HG02588 (cell line): ENCODE results near the gene CALR3.
"Not testable (repeated sequence)": the region's sequence is repeated elsewhere in the genome, so short reads cannot be mapped to it uniquely, and the experiment has no call there.

Experiments
- ATAC-seq: cut with Tn5 transposase; IDR thresholded peaks from one replicate; pipeline ENCODE4 v1.9.1; 2021; ENCODE audit warnings: mild to moderate bottlenecking, moderate library complexity; ENCODE audit not compliant: unreplicated experiment

CALR3 gene

GRCh38 chr19:16458391-16459341 lies 37.3 kb downstream of the CALR3 start:
- ATAC-seq: no peak

- no peak for ATAC-seq
Measured at GRCh38 chr19:16457954-16458331, 38.0 kb downstream of the CALR3 start.

GRCh38 chr19:16457195-16457953 lies 38.6 kb downstream of the CALR3 start:
- no peak for ATAC-seq

- no peak for ATAC-seq
Measured at GRCh38 chr19:16456652-16457194, 39.2 kb downstream of the CALR3 start.

GRCh38 chr19:16455489-16455888 lies 40.5 kb downstream of the CALR3 start:
- ATAC-seq: no peak

GRCh38 chr19:16454351-16454918 lies 41.5 kb downstream of the CALR3 start:
- no peak for ATAC-seq

DNA sequence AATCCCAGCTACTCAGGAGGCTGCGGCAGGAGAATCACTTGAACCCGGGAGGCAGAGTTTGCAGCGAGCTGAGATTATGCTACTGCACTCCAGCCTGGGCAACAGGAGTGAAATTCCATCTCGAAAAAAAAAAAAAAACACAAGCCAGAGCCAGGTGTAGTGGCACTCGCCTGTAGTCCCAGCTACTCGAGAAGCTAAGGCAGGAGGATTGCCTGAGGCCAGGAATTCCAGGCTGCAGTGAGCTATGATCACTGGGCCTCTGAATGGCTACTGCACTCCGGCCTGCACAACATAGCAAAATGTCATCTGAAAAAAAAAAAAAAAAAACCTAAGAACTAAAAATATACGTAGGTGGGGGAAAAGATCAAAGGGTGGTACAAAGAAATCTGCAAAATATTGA lies 43.6 kb downstream of the CALR3 start:
- ATAC-seq: no peak

GRCh38 chr19:16449330-16449961 lies 46.5 kb downstream of the CALR3 start:
- ATAC-seq: no peak

GRCh38 chr19:16448872-16449271 lies 47.1 kb downstream of the CALR3 start:
- ATAC-seq: not testable (repeated sequence)

DNA sequence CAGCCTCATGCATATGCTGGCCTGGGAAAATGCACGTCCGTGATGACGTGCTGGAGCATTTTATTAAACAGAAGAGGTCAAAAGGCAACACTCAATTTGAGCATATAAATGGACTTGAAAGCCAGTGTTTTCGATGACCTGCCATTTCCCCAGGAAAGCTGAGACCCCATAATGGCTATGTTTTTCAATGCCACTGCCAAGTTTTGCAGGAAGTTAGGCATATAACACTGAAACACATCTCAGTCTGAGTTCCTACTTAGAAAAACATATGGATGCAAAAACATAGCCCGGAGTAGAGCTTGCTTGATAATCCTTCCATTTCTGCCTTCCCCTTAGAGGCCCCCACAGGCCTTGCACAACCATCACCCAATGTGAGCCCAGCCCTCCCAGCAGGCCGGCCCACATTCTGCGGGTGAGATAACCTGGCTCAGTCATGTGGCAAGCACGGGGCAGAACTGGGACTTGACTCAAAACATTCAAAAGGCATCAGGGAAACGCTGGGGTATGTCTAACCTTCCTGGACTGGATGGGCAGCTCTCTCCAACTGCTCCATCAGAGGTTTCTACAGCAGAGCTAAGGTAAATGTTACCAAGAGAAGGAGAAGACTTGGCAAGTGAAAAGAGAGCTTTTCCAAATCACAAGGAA lies 49.1 kb downstream of the CALR3 start:
- ATAC-seq: no peak

- no peak for ATAC-seq
Measured at GRCh38 chr19:16446108-16446723, 49.8 kb downstream of the CALR3 start.

DNA sequence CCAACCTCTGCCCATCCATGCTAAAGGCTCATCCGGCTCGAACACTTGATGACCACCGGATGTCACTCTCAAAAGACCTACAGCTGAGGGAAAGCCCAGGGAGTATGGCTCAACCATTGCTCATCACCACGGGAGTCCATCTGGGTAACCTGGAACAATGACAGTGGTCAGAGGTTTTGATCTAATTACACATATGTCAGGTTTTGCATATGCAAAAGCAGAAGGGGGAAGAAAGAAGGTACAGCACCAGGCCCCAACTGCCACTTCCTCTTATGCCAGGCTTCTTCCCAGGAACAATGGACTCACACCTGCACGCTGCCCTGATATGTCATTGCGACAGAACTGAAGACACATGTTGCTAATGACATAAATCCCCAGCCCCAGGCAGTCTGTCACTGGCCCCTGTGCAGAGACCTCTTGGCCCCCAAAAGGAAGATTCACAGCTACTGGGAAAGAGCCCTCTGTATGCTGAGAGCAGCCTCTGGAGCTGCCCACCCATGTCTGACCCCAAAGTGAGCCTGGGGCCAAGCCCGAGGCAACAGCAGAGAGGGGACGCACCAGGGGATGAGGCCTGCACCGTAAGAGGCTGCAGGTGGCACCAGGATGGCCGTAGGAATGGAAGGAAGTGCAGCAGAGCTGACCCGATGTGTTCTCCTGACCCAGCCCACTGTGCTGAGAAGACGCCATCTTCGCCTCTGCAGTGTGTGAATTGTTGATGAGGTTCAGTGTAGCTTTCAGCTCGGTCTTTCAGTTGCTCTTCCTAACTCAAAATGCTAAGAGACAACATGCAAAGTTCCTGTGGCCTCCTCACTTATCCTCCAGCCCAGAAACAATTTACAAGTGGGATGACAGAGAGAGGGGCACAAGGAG lies 50.5 kb downstream of the CALR3 start:
- peak; percentile 38 for ATAC-seq

- ATAC-seq: no peak
Measured at GRCh38 chr19:16444269-16444600, 51.7 kb downstream of the CALR3 start.

DNA sequence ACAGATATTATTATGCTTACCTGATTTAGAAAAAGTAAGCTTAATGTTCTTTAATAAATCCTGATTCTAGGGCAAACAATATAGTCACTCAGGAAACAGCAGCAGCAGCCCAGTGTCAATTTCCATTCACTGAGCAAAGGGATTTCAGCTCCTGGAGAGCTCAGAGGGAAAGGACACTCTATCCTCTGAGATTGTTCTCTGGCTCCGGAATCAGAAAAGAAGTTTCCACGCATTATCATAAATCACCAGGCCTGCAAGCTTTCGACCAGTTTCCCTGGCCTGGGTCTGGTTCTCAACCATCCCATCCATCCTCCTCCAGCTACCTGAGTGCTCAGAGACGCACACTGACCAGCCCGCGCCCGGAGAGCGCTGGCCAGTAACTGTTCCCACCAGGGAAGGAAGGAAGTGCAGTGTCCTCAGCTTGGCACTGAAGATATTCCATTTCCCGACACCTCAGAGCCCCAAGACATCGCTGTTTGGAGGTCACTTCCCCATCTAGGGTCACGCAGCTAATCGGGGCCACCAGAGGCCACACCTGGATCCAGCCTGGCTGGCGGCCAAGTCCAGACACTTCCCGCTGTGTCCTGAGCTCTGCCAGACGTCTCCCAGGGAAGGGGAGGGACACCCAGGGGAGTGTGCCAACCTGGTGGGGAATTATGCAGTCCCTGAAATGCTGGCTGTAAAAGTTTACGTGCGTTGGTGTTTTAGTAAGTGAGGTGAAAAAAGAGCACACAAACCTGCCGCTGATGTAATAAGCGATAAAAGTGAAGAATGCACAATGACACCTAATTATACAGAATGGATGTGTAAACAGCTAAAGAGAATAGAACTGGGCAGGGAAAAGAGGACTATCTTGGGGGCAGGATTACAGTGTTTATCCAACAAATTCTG lies 53.3 kb downstream of the CALR3 start:
- no peak for ATAC-seq

DNA sequence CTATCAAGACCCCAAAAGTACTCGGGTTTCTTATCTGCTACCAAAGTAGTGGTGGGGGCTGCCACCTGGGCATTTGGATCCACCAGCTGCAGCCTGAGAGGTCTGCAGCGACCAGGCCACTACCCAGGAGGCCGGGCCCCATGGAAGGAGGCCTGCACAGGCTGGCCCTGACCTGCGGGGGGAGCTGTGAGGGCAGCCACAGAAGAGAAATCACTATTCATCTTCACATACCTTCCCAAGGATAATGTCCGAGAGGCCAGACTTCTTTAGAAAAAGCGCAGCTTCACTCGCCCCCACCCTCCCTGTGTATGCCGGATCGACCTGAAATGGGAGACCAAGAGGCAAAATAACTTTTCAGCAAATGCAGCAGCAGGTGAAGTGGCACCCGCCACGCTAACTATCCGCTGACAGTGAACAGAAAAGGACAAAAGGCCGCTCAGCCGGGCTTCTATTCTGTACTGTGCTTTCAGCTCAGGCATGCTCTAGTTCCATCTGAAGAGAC lies 54.3 kb downstream of the CALR3 start:
- ATAC-seq: no peak

DNA sequence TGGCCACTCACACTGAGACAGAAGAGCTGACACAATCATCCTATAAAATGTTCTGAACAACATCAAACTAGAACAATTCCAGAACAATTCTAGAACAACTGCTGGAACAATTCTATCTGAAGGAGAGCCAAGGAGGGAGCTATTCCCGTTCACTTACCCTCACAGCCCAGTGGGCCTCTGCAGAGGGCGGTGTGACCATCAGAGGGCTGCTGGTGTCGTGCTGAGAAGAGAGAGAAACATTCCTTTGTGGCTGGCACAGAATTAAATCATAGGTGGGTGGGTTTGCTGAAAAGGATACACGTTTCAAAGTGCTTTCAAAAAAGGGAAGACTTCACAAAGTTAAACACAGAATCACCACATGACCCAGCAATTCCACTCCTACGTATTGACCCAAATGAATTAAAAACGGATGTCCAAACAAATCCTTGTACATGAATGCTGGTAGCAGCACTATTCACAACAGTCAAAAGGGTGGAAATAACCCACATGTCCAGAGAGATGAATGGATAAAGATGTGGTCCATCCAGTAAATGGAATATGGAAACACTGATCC lies 59.1 kb downstream of the CALR3 start:
- no peak for ATAC-seq

DNA sequence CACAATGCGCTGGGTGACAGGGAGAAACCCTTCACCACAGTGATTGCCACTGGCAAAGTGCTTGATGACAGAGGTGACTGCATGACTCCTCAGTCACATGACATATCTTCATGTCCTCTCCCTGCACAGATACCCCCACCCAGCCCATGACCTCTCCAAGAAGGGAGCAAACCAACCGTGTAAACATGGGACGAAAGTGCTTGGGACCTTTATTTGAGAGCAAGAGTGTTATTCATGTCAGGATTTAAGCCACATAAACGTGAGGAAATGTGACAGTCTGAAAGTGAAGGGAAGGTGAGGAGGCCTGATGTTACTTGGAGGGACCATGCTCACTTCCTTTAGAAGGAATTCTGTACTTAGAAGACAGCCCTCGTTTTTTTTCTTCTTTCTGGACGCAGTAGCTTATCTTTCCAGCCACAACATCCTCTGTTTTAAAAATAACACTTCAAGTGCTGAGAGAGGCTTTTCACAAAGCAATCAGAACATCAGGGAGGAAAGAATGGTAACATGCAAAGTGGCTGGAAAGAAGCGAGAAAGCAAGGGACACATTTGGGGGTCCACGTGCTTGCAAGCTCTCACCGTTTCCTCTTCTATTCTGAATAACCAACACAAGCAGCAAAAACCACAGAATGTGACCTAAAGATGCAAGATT lies 59.8 kb downstream of the CALR3 start:
- no peak for ATAC-seq
